PC-9 (cell line): ENCODE results near the gene CIT.

Source experiments
- CTCF ChIP-seq: fragments of 200-600 bp; sonication (generic); conservative IDR thresholded peaks from 2 replicates; pipeline ENCODE4 v1.6.1; 2017; ENCODE audit warnings: mixed run types, antibody characterized with exemption, mild to moderate bottlenecking, moderate library complexity
- EZH2 ChIP-seq: fragments of 200-600 bp; sonication (generic); IDR thresholded peaks from 2 replicates; pipeline ENCODE4 v1.8.0; 2017; ENCODE audit warnings: antibody characterized with exemption, low read depth

- no peak for TF ChIP-seq CTCF
- TF ChIP-seq EZH2 = no peak
Measured at GRCh38 chr12:119687406-119687805, 189.7 kb downstream of the CIT start.
